ENCODE data around the gene ESRRG.
"Not testable (repeated sequence)": the region's sequence is repeated elsewhere in the genome, so short reads cannot be mapped to it uniquely, and the experiment has no call there.

The ESRRG gene

GRCh38 chr1:216560527-216560926 lies 162.7 kb downstream of the ESRRG start:
- no peak for DNase-seq

GRCh38 chr1:216559359-216559758 lies 163.9 kb downstream of the ESRRG start:
- DNase-seq = no peak

GRCh38 chr1:216555653-216556052 lies 167.6 kb downstream of the ESRRG start:
- no peak for DNase-seq

- no peak for DNase-seq
These were observed 168.3 kb downstream of the ESRRG start for GRCh38 chr1:216554934-216555333.

- no peak for DNase-seq
These were observed 169.5 kb downstream of the ESRRG start for GRCh38 chr1:216553766-216554165.

- DNase-seq = no peak
These were observed 170.2 kb downstream of the ESRRG start for GRCh38 chr1:216553040-216553439.

- no peak for DNase-seq
These were observed 173.4 kb downstream of the ESRRG start for GRCh38 chr1:216549796-216550195.

- no peak for DNase-seq
These were observed 180.5 kb downstream of the ESRRG start for GRCh38 chr1:216542741-216543140.

GRCh38 chr1:216542263-216542662 lies 181.0 kb downstream of the ESRRG start:
- DNase-seq = no peak

- DNase-seq = no peak
These were observed 187.5 kb downstream of the ESRRG start for GRCh38 chr1:216535751-216536150.

GRCh38 chr1:216535059-216535458 lies 188.2 kb downstream of the ESRRG start:
- no peak for DNase-seq

- DNase-seq = no peak
These were observed 189.5 kb downstream of the ESRRG start for GRCh38 chr1:216533776-216534175.

GRCh38 chr1:216532251-216532798 lies 190.9 kb downstream of the ESRRG start:
- DNase-seq = no peak

GRCh38 chr1:216531263-216532239 lies 191.7 kb downstream of the ESRRG start:
- no peak for DNase-seq

- DNase-seq = not testable (repeated sequence)
These were observed 193.4 kb downstream of the ESRRG start for GRCh38 chr1:216529851-216530250.

GRCh38 chr1:216528816-216529215 lies 194.4 kb downstream of the ESRRG start:
- DNase-seq = no peak

GRCh38 chr1:216523449-216524190 lies 199.6 kb downstream of the ESRRG start:
- no peak for DNase-seq

- DNase-seq = no peak
These were observed 200.2 kb downstream of the ESRRG start for GRCh38 chr1:216523043-216523442.

- DNase-seq = no peak
These were observed 201.8 kb downstream of the ESRRG start for GRCh38 chr1:216521477-216521876.

GRCh38 chr1:216518844-216519627 lies 204.2 kb downstream of the ESRRG start:
- no peak for DNase-seq

GRCh38 chr1:216502528-216503162 lies 220.6 kb downstream of the ESRRG start:
- DNase-seq = no peak

- no peak for DNase-seq
These were observed 222.8 kb downstream of the ESRRG start for GRCh38 chr1:216500273-216500967.

All from activated CD4-positive, alpha-beta T cell treated with anti-CD3 and anti-CD28 coated beads for 48 hours (primary cell).